H54 (cell line): ENCODE measurements around the gene ZBTB44.

Experiments used
- DNase-seq: peaks from one replicate; pipeline ENCODE4 v3.0.0; 2011; ENCODE audit warnings: low spot score, mixed read lengths; ENCODE audit not compliant: insufficient read length
- FAIRE-seq: peaks from 3 replicates; lab custom pipeline; 2011; peaks lifted over from hg19 to GRCh38; lab: Jason Lieb, UNC
- POLR2A ChIP-seq: IDR thresholded peaks from 2 replicates; pipeline ENCODE4 v1.6.1; 2011; ENCODE audit warnings: low read depth, mild to moderate bottlenecking, low read length

ZBTB44 gene

DNA sequence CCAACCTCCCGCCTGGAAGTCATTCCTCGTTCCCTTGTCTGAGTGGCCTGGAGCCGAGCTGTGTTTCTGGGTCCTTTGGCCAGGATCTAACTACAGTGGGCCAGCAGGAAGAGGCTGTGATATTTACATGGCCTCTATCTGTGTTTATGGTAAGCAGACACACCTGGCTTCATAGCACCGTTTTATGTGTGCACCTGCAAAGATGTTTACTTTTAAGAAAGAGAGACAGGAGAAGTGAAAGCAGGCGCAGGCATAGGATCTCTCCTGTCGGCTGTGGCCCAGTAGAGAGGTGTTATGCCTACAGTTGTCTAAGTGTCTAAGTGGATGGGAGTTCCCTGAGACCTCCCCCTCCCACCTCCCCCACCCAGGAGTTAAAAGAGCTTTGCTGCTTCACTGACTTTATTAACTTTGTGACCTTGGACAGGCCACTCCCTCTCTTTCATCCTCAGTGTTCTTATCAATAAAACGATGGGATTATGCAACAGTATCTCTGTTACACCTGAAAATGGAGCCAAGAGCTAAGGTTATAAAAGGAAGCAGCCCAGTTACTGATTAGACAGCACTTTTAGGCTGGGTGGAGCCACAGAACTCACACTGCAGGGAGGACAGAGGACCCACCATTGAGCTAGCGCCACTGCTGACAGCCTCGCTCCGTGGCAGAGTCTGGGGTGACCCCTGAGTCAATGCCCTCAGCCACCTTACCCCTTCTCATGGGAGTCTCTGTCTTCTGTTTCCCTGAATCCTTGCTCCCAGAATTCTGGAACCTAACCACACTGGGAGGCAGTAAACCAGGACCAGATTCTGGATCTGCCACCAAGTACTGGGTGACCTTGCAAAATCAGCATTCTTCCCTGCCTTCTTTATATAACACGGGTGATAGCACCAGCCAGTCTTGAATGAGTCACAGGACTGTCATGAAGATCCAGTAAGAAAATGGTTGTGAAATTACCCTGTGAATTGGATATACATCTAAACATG, 133.1 kb downstream of the ZBTB44 start:
- DNase-seq (peak; percentile 21), FAIRE-seq (peak; percentile 70)
- TF ChIP-seq POLR2A = no peak

DNA sequence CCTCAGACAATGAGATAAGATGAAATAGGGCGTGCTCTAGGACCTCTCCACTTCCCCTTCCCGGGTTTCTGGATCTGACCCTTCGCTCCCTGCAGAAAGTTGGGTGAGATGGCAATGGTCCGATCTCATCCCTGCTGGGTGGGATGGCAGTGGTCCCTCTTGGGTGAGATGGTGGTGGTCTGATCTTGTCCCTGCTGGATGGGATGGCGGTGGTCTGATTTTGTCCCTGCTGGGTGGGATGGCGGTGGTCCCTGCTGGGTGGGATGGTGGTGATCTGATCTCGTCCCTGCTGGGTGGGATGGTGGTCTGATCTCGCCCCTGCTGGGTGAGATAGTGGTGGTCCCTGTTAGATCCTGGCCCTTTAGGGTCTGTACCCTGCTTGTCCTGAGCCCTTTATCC, 133.8 kb downstream of the ZBTB44 start:
- TF ChIP-seq POLR2A = no peak
- FAIRE-seq (no peak), DNase-seq (no peak)

DNA sequence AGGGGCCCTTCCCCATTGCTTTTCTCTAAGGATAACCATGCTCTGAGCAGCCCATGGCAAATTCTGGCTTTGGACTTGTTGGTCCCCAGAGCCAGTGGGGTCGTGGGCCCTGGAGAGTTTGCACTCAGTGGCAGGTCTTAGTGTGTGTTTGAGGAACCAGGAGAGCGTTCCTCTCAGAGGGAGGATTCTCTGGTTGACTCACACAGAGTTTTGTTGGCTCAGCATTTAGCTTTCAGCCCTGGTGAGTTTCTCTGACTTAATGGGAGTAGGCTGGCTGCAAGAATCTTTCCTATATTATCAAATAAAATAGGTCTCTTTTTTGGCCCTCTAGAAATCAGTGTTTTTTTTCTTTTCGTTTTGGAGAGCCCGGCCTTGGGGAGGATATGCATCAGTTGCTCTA, 134.2 kb downstream of the ZBTB44 start:
- no peak for DNase-seq
- FAIRE-seq = no peak
- no peak for TF ChIP-seq POLR2A

DNA sequence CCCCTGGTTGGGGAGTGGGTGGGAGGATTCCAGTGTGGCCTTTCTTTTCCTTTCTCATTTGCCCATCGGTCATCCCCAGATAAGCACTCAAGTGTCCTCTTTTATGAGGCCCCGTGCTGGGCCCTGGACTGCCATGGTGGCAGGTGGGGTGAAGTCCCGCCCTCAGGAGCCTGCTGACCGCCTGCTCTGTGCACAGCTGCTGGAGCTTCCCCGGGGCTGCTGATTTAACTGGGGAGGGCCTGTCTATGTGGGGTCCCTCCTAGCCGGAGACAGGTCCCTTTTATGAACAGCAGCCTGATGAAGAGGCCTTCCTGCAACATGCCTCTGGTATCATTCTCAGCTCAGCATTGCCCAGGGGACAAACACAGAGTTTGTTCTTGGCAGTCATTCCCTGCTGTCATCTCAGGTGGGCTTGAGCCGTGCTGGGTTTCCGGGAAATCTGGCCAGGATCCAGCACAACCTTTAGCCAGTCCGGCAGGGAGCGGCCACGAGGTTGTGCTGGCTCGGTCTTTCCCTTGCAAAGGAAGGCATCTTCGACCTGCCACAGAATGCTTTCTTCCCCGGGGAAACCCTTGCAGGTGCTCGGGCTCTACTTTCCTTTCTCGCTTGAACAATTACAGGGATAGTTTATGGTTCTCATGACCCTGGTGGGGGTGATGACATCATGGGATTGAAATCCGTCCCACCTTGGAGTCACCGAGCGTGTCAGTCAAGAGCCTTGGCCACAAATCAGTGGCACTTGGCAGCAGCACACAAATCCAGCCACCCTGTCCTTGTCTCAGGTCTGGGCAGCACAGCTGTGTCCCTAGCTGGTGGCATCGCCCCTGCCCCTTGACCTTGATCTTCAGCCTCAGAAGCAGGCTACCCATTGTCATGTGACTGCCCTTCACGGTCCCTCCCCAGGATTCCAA, 135.1 kb downstream of the ZBTB44 start:
- FAIRE-seq (no peak), DNase-seq (no peak)
- no peak for TF ChIP-seq POLR2A

DNA sequence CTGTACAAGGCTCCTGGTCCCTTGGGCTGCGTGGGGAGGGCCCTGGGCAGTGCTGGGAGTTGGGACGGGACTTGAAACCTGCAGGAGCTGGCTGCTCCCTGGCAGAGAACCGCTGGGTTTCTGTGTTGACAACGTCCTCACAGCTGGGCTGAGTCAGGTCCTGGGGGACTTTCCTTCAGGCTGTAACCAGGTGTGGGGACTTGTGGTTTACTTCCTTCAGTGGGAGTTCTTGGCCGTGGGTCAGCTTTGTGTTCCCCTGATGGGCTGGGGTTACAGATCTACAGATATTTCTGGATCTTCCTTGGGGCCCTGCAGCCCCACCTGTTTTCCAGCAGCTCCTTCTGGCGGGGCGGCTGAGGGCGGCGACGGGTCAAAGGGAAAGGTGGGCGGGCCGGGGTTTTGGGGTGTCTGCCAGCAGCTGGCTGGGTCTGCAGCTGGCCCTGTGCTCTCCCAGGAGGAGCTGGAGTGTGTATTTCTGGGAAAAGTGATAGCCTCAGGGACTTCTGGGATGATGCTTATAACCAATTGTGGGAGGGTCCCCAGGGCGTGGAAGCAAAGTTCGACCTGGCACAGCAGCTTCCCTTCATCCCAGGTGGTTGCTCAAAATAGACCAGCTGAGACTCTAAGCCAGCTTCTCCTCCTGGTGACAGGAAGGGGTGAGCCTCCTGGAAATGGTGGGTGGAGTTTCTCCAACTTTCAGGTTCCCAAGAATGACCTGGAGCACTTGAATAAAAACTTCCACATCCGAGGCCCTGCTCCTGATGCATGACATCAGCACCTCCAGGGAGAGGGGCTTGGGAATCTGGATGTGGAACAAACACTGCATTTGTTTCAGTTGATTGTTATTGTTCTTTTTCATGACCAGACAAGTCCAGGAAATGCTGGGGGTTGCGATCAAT, 136.0 kb downstream of the ZBTB44 start:
- TF ChIP-seq POLR2A = no peak
- FAIRE-seq = no peak
- DNase-seq = no peak

DNA sequence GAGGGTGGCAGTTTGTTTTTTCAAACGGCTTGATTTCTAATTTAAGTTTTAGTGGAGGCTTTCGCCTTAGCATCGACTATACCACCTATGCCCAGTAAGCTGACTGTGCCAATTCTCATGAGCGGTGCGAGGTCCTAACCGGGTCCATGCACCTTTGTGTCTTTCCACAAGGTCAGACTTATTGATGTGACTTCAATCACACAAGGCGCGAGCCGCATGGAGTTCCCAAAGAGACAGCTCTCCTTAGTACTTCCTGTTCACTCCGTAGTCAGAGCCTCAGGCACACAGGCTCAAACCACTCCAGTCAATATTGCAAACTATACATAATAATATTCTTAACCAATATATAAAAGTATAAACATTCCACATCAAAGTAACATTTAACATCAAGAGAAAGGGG, 136.9 kb downstream of the ZBTB44 start:
- FAIRE-seq = no peak
- TF ChIP-seq POLR2A = no peak
- DNase-seq = no peak
